HG02870 (cell line): ENCODE measurements around the gene CGGBP1.
"Not testable (repeated sequence)": the region's sequence is repeated elsewhere in the genome, so short reads cannot be mapped to it uniquely, and the experiment has no call there.

Experiments
- ATAC-seq: cut with Tn5 transposase; IDR thresholded peaks from one replicate; pipeline ENCODE4 v1.9.1; 2021; ENCODE audit warnings: mild to moderate bottlenecking, moderate library complexity; ENCODE audit not compliant: unreplicated experiment

The CGGBP1 gene

GRCh38 chr3:88034491-88035275 lies 24.1 kb downstream of the CGGBP1 start:
- ATAC-seq = no peak

- ATAC-seq = no peak
Measured at GRCh38 chr3:88033808-88034207, 25.0 kb downstream of the CGGBP1 start.

GRCh38 chr3:88033079-88033478 lies 25.7 kb downstream of the CGGBP1 start:
- no peak for ATAC-seq

- ATAC-seq = no peak
Measured at GRCh38 chr3:88032245-88032644, 26.6 kb downstream of the CGGBP1 start.

GRCh38 chr3:88031642-88032077 lies 27.1 kb downstream of the CGGBP1 start:
- peak; percentile 77 for ATAC-seq

GRCh38 chr3:88030210-88030609 lies 28.6 kb downstream of the CGGBP1 start:
- ATAC-seq = no peak

- no peak for ATAC-seq
Measured at GRCh38 chr3:88028876-88029275, 29.9 kb downstream of the CGGBP1 start.

- ATAC-seq = no peak
Measured at GRCh38 chr3:88025001-88025552, 33.7 kb downstream of the CGGBP1 start.

GRCh38 chr3:88019024-88019423 lies 39.8 kb downstream of the CGGBP1 start:
- ATAC-seq = peak; percentile 98

- not testable (repeated sequence) for ATAC-seq
Measured at GRCh38 chr3:88015656-88016055, 43.1 kb downstream of the CGGBP1 start.

GRCh38 chr3:88013592-88013991 lies 45.2 kb downstream of the CGGBP1 start:
- ATAC-seq = no peak

- ATAC-seq = no peak
Measured at GRCh38 chr3:88010810-88011209, 48.0 kb downstream of the CGGBP1 start.

GRCh38 chr3:88009066-88009465 lies 49.7 kb downstream of the CGGBP1 start:
- no peak for ATAC-seq

GRCh38 chr3:88005066-88005465 lies 53.7 kb downstream of the CGGBP1 start:
- ATAC-seq = no peak

- peak; percentile 45 for ATAC-seq
Measured at GRCh38 chr3:88003115-88003755, 55.6 kb downstream of the CGGBP1 start.

GRCh38 chr3:88002448-88002847 lies 56.4 kb downstream of the CGGBP1 start:
- no peak for ATAC-seq
